Measurements from ENCODE around the gene FUT6.

Gene FUT6

GRCh38 chr19:5839065-5840017 is at the start of gene FUT6:
Gene FUT6, minus strand, starts transcription at chr19:5839702. Its CDS starts 7,135 bp downstream, at chr19:5832567.
- TF ChIP-seq GATA3 (IDR thresholded peaks at IDR 0.05; ENCODE audit: low read depth, low read length) (no peak), GATA2 (IDR thresholded peaks at IDR 0.05; ENCODE audit: low read depth, low read length) (no peak)

GRCh38 chr19:5882421-5882968 is 43.0 kb upstream of the FUT6 start:
- TF ChIP-seq GATA2 (IDR thresholded peaks at IDR 0.05; ENCODE audit: low read depth, low read length) (no peak), GATA3 (IDR thresholded peaks at IDR 0.05; ENCODE audit: low read depth, low read length) (no peak)

- TF ChIP-seq GATA3 (IDR thresholded peaks at IDR 0.05; ENCODE audit: low read depth, low read length) (no peak), GATA2 (IDR thresholded peaks at IDR 0.05; ENCODE audit: low read depth, low read length) (no peak)
Observed at GRCh38 chr19:5881543-5882299, 42.2 kb upstream of the FUT6 start.

GRCh38 chr19:5880604-5881078 is 41.1 kb upstream of the FUT6 start:
- TF ChIP-seq GATA3 (IDR thresholded peaks at IDR 0.05; ENCODE audit: low read depth, low read length) (no peak), GATA2 (IDR thresholded peaks at IDR 0.05; ENCODE audit: low read depth, low read length) (no peak)

- TF ChIP-seq GATA3 (IDR thresholded peaks at IDR 0.05; ENCODE audit: low read depth, low read length), result no peak
- no peak for TF ChIP-seq GATA2 (IDR thresholded peaks at IDR 0.05; ENCODE audit: low read depth, low read length)
Observed at GRCh38 chr19:5880196-5880595, 40.7 kb upstream of the FUT6 start.

GRCh38 chr19:5877882-5878281 is 38.4 kb upstream of the FUT6 start:
- no peak for TF ChIP-seq GATA3 (IDR thresholded peaks at IDR 0.05; ENCODE audit: low read depth, low read length)
- no peak for TF ChIP-seq GATA2 (IDR thresholded peaks at IDR 0.05; ENCODE audit: low read depth, low read length)

GRCh38 chr19:5877427-5877826 is 37.9 kb upstream of the FUT6 start:
- TF ChIP-seq GATA2 (IDR thresholded peaks at IDR 0.05; ENCODE audit: low read depth, low read length), result no peak
- no peak for TF ChIP-seq GATA3 (IDR thresholded peaks at IDR 0.05; ENCODE audit: low read depth, low read length)

- TF ChIP-seq GATA3 (IDR thresholded peaks at IDR 0.05; ENCODE audit: low read depth, low read length) (no peak), GATA2 (IDR thresholded peaks at IDR 0.05; ENCODE audit: low read depth, low read length) (no peak)
Observed at GRCh38 chr19:5873617-5874199, 34.2 kb upstream of the FUT6 start.

GRCh38 chr19:5870986-5871394 is 31.5 kb upstream of the FUT6 start:
- TF ChIP-seq GATA3 (IDR thresholded peaks at IDR 0.05; ENCODE audit: low read depth, low read length), result no peak
- no peak for TF ChIP-seq GATA2 (IDR thresholded peaks at IDR 0.05; ENCODE audit: low read depth, low read length)

- TF ChIP-seq GATA3 (IDR thresholded peaks at IDR 0.05; ENCODE audit: low read depth, low read length) (no peak), GATA2 (IDR thresholded peaks at IDR 0.05; ENCODE audit: low read depth, low read length) (no peak)
Observed at GRCh38 chr19:5867201-5868136, 28.0 kb upstream of the FUT6 start.

- TF ChIP-seq GATA2 (IDR thresholded peaks at IDR 0.05; ENCODE audit: low read depth, low read length) (no peak), GATA3 (IDR thresholded peaks at IDR 0.05; ENCODE audit: low read depth, low read length) (no peak)
Observed at GRCh38 chr19:5865772-5866171, 26.3 kb upstream of the FUT6 start.

- TF ChIP-seq GATA3 (IDR thresholded peaks at IDR 0.05; ENCODE audit: low read depth, low read length) (no peak), GATA2 (IDR thresholded peaks at IDR 0.05; ENCODE audit: low read depth, low read length) (no peak)
Observed at GRCh38 chr19:5864725-5865486, 25.4 kb upstream of the FUT6 start.
